HG03060 (cell line): ENCODE results near the gene TRIM51.
"Not testable (repeated sequence)": the region's sequence is repeated elsewhere in the genome, so short reads cannot be mapped to it uniquely, and the experiment has no call there.

Source experiments
- ATAC-seq: cut with Tn5 transposase; IDR thresholded peaks from one replicate; pipeline ENCODE4 v1.9.1; 2021; ENCODE audit warnings: low read depth, moderate number of reproducible peaks; ENCODE audit not compliant: unreplicated experiment

TRIM51 gene, protein sequence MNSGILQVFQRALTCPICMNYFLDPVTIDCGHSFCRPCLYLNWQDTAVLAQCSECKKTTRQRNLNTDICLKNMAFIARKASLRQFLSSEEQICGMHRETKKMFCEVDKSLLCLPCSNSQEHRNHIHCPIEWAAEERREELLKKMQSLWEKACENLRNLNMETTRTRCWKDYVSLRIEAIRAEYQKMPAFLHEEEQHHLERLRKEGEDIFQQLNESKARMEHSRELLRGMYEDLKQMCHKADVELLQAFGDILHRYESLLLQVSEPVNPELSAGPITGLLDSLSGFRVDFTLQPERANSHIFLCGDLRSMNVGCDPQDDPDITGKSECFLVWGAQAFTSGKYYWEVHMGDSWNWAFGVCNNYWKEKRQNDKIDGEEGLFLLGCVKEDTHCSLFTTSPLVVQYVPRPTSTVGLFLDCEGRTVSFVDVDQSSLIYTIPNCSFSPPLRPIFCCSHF

DNA sequence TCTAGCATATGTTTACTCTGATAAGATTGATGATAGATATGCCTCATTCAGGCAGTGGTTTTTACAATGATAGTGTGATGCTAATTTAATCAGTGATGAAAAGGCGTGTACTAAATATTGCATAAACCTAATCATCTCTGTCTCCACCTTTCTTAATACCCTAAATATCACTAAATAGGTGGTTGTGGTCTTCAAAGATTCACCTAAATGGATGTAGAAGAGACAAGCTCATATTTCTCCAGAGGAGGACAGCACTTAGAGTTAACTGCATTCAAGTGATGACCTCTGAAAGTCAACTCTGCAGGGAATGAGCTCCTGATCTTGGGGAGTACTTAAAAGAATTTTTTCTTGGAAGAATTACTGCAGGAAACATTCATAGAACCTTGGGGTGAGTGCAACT is at the start of gene TRIM51:
Gene TRIM51, plus strand, starts transcription at position 301 of the 400 bp plus-strand sequence. CDS start 2,132 bp downstream, outside the sequence.
- not testable (repeated sequence) for ATAC-seq

DNA sequence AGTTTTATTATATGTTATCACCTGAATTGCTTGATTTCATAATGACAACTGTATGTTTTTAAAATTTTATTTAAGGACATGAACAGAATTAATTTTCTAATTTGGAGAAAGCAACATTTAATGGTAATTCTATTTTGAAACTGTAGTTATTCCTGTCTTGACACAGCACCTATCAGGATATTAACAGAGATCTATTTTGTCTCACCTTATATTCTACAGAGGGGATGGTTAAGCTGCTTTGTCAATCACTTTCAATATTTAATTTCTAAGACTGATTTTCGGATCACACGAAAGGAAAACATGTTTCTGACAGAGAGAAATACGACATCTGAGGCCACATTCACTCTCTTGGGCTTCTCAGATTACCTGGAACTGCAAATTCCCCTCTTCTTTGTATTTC is 44.6 kb upstream of the TRIM51 start, which contains the start of gene OR5D16:
Gene OR5D16, plus strand, starts transcription at position 301 of the 400 bp plus-strand sequence. Its CDS starts 0 bp downstream, at position 301.
- no peak for ATAC-seq

DNA sequence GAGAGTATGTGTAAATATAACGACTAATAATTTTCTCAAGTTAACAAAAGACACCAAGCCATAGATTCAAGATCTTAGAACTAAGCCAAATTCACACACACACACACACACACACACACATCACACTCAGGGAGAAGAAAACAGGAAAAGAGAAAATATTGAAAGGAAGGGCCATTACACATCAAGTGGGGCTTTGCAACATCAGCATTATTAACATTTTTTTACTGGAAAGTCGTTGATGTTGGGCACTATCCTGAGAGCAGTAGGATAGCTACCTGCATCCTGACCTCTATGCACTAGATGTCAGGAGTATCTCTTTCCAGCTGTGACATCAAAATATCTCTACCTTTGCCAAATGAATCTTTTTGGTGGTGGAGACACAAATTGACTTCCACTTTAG is 35.6 kb upstream of the TRIM51 start:
- ATAC-seq, result no peak

DNA sequence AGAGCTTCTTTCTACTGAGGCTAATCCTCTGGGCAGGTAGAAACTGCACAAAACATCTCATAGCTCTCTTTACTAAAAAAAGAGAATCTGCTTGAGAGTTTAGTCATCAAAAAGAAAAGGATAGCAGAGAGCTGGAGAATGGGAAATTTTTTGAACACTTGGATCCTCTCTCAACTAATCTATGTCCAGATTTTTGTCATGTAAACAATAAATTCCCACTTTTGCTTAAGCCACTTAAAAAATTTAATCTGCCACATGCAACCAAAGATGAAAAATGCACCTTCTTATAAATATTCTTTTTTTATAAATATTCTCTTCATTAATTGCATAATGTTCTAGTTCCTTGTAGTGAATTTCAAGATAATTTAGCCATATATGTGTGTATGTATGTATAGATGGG is 34.1 kb upstream of the TRIM51 start:
- no peak for ATAC-seq

DNA sequence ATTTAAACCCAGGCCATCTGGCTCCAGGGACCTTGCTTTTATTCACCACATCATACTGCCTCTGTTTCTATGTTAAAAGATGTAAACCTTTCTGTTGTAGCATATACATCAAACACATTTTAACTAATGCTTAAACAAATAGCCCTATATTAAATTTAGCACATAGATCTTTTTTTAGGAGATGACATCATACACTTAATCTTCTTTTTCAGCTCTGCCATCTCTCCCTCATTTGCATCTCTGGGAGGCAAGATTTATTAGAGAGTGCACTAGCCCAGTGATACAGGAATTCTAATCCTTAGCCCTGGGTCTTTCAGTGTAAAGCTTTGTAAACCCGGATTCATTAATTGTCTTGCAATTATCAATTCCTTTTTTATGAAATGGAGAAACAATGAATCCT is 31.0 kb upstream of the TRIM51 start:
- ATAC-seq, result no peak

DNA sequence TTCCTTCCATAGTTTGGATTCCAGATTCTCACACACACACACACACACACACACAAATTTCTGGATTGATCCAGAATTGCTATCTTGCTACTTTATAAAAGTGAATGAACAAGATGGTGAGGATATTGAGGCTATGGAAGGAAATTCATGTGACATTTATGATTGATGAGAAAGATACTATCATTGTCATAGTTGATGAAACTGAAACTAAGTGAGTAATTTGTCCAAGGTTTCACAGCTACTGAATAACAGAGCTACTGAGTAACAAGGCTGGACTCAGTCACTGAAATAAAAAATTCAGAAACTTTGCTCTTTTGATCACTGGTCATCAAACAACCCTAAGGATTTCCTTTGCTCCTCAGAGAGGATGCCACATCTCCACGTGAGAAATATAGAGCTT is 28.4 kb upstream of the TRIM51 start:
- ATAC-seq, result no peak

DNA sequence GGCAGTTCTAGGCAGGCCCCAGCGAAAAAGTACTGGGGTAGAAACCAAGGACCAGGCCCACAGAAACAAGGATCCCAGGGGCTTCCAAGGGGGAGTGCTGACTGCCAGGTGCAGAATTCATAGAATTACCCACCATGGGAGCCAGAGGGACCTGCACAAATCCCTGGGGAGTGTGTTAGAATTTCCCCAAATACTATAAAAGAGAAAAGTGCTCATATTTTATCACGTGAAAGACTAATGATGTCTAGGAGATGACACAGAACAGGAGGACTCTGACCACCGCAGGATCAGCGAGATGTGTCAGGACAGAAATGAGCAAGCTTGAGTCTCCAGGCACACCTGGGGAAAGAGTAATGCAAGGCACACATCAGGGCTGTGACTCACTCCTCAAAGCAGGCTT is 15.7 kb upstream of the TRIM51 start:
- not testable (repeated sequence) for ATAC-seq

DNA sequence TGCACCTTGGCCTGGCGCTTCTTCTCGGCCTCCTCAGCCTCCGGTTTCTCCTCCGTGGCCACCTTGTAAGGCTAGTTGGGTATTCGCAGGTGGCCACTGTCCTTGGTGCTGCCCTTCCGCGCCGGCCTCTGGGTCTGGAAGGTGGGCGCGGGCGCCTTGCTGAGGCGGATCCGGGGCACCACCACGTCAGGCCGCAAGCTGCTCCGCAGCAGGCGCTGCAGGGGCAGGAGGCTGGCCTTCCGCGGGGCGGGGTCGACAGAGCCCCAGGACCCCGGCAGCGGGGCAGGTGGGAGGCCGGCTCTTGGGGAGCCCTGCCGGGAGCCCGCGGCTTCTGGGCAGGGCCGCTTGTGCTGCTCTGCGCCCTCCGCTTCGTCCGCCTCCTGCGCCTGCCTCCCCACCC is 10.4 kb upstream of the TRIM51 start:
- ATAC-seq, result not testable (repeated sequence)

DNA sequence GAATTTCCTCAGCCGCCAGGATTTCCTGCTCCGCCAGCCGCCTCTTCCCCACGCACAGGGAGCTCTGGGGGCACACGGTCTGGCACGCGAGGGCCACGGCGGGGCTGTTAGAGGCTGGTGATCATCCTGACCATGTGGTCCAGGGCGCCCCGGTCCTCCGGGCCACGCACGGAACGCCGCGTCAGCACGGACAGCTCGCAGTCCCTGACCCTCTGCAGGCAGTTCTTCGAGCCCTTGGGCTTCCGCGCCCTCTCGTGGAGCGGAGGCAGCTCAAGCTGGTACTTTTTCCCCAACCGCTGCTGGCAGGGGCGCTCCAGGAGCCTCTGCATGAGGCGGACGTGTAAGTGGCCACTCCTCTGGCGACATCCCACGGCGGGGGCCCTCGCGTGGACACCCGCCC is 10.0 kb upstream of the TRIM51 start:
- not testable (repeated sequence) for ATAC-seq

DNA sequence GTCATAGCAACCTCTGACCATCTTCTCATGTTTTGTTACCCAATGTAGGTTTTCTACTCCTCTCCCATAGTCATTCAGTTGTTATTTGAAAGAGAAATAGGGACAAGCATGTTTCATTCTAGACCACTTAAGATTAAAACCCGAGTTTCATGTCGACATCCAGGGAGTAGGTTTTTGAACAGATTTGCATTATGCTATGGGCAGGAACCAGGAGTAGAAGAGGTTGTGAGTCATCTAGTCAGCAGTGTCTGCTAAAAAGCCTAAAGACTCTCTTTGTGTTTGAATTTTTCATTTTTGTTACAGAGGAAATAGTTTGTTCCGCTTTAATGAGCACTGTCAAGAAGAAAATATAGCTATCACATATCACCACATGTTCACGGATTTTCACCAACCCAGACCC is 1.9 kb downstream of the TRIM51 start:
- ATAC-seq, result not testable (repeated sequence)

DNA sequence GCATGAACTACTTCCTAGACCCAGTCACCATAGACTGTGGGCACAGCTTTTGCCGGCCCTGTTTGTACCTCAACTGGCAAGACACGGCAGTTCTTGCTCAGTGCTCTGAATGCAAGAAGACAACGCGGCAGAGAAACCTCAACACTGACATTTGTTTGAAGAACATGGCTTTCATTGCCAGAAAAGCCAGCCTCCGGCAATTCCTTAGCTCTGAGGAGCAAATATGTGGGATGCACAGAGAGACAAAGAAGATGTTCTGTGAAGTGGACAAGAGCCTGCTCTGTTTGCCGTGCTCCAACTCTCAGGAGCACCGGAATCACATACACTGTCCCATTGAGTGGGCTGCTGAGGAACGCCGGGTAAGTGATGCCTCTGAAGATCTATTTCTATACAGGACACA is 2.4 kb downstream of the TRIM51 start:
- not testable (repeated sequence) for ATAC-seq

DNA sequence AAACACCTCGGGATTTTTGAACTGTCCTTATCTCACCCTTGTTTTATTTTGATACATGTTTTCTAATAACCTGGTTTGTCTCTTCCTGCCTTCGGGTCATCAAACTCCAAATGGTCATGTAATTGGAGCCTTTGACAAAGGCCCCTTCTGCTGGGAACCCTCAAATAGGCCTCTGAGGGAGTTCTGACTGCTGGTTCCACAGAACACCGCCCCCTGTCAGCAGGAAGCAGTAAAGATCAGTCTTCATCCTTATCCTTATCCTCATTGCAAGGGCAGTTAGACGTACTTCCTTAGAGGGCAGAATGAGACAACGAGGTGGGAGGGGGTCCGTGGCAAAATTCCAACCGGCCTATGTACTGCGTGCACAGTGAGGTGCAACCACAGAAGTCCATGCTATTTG is 12.1 kb downstream of the TRIM51 start:
- ATAC-seq, result no peak

DNA sequence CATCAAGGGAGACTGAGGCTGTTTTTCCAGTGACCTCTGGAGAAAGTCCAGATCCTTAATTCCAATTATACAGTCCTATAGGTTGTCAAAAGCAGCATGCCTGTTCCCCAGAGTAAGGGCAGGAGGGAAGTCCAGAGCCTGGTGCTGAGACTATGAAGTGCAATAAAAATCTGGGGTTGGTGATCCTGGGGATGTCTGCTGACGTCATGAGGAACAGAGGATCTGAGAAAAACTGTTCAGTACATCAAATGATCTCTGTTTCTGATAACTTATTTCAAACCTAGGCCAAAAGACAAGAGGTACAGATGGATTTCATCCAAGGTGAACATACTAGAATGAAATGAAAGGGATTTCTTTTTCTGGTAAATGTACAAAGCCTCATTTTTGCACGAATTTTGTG is 19.2 kb downstream of the TRIM51 start:
- no peak for ATAC-seq

DNA sequence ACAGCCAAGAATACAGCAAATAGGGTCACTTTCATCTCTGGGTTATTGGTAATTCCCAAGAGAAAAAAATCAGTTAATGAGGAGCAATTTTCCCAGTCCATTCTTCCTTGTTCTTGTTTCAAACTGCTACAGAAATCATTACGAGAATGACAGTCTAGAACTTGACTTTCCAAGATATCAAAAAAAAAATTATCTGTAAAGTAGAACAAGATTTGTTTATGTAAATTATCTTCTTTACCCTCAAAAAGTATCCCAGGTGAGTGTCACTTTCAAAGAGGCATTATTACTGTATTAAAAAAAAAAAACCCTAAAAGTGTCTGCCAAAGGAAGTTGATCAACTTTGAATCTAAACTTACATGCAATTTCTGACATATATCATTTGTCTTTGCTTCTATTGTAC is 31.4 kb downstream of the TRIM51 start, which contains the start of gene OR5W2:
Gene OR5W2, minus strand, starts transcription at position 101 of the 400 bp plus-strand sequence. Its CDS starts 0 bp downstream, at position 101.
- no peak for ATAC-seq

DNA sequence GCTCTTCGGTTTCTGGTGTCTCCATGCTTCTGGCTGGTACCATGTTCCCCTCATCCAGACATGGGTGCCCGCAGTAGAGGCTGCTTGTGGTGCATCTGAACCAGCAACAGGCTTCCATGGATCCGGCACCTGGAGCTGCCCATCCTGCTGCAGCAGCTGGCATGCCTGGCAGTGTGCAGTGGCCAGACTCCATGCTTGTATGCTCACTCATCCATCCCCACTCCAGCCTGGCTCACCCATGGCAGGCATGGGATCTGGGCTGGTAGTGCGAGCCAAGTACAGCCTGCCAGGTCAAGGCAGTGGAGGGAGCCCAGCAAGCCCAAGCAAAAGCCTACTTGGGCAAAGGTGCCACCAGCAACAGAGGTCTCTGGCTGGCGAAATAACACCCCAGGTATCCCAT is 37.4 kb downstream of the TRIM51 start:
- ATAC-seq, result no peak

DNA sequence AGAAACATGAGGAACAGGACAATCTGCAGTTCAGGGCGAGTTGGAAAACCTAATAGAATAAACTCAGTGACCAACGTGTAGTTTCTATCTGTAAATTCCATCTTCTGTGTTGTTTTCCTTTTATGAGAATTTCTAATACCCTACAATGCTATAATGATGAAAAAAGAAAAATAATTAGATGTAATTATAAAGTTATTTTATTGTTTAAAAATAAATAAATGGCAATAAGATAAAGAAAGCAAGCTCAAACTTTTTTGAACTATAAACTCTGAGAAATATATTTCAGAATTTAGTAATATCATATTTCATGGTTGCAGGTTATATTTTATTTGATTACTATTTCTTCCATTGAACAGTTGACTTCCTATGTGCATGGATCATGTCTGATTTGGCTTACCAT is 53.2 kb downstream of the TRIM51 start, which contains the start of gene OR5I1:
Gene OR5I1, minus strand, starts transcription at position 101 of the 400 bp plus-strand sequence. Its CDS starts 0 bp downstream, at position 101.
- no peak for ATAC-seq
